ENCODE data around the gene ADAMTSL1.

DNA sequence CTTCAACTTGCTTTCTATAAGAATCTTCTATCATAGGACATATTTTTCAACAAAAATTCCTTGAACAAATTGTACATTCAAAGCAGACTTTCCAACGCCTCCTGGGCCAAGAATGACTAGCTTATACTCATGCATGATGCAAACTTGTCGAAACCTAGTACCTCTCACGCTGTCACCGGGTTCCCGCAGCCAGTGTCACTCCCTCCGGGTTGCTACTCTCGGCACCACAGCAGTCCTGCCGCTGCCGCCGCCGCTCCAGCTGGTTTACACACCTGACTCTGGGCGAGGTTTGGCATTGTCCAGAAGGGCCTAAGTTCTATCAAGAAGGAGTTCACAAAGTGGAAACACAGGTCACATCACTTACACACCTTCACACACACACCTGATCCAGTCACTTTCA lies 244.4 kb downstream of the ADAMTSL1 start:
- TF ChIP-seq CTCF (IDR thresholded peaks at IDR 0.05; ENCODE audit: low read depth, low read length) (no peak), EZH2phosphoT487 (IDR thresholded peaks at IDR 0.05; ENCODE audit: low read depth) (no peak)

Data from OCI-LY3 (cell line).